ENCODE results near the gene NAA38. TPM values are rescaled to one million over a fixed set of nuclear protein-coding genes. Genes with fewer than 3 reads are reported as not detected.
A peak's percentile ranks its signal among the peaks of the same experiment; 100 is the strongest.

The NAA38 gene, protein sequence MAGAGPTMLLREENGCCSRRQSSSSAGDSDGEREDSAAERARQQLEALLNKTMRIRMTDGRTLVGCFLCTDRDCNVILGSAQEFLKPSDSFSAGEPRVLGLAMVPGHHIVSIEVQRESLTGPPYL
- total RNA-seq = 10 to 100 TPM; 84.2 to 93.0 TPM

DNA sequence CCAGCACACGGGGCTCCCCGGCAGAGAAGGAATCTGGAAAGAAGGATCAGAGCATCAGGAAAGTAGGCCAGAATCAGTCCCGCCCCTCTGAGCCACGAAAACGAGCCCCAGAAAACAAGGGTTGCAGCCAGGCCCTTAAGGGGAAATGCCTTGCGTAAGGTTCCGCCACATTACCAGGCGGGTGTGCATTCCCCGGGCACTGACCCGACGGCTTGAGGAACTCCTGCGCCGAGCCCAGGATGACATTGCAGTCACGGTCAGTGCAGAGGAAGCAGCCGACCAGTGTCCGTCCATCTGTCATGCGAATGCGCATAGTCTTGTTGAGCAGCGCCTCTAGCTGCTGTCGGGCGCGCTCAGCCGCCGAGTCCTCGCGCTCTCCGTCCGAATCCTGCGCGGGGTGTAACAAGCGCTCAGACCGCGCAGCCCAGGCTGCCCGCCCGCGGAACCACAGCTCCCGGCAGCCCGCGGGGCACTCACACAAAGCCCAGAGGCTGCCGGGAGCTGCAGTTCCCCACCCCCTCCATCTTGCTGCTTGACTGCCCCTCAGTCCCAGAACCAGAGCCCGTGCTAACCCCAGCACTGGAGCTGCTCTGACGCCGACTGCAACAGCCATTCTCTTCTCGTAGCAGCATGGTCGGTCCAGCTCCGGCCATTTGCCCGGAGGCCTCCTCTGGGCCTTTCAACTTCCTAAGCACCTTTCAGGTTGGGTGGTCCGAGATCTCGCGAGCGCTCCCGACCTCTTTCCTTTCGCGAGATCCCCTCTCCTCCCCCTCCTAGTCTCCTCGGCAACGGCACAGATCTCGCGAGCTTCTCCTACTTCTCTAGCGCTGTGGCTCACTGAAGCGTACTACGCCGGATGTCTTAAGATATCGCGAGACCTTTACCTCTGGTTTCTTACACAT lies at the start of gene NAA38:
Gene NAA38, minus strand, starts transcription at position 749 of the 902 bp plus-strand sequence. Its CDS starts 96 bp downstream, at position 653.
- Mint-ChIP-seq H3K27ac (no peak within 1 kb of the TSS), H3K4me3 (no peak within 1 kb of the TSS), H3K36me3 (ENCODE audit: low read depth) (peaks cover 4% of the 10 kb centered on the region), H3K4me1 (peaks cover 9% of the 10 kb centered on the region), H3K9me3 (no peaks in the 10 kb centered on the region), H3K27me3 (no peaks in the 10 kb centered on the region)
- ChIA-PET POLR2A (interaction anchor here (0.5 to 0.6 kb wide), 2 partner anchors 133 to 842 kb away, joined by 3 to 7 read pairs; a partner anchor contains a TSS), CTCF (interaction anchor here (0.8 to 1.4 kb wide), 13 partner anchors 10 to 184 kb away, joined by 3 to 9 read pairs (median 3); partner anchors contain the start of gene KDM6B)
- DNase-seq = peak; percentile 98

DNA sequence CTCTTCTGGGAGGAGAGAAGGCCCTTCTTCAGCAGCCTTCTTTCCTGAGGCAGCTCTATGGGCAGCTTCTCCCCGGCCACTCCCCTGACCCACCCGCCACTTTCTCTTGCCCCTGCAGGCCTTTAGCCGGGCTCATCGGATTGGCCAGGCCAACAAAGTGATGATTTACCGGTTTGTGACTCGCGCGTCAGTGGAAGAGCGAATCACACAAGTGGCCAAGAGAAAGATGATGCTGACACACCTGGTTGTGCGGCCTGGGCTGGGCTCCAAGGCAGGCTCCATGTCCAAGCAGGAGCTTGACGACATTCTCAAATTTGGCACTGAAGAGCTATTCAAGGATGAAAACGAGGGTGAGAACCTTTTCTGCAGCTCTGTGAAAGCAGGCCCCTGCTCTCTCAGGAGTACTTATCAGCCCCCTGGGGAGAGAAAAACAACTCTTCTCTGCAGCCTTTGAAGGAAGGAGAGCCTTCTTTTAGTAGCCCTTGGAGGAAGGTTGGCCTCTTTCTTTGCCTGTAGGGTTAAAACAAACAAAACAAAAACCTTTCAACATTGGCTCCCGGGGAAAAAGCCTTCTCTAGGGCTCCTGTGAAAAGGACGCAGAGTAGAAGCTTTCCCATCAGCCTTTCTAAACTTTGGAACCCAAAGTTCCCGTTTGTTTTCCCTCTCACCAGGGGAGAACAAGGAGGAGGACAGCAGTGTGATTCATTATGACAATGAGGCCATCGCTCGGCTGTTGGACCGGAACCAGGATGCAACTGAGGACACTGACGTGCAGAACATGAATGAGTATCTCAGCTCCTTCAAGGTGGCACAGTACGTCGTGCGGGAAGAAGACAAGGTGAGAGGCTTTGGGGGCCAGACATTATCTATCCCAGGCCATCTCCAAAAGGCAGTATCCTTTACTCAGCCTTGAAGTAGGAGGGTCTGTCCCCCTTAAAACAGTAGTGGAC lies 46.1 kb upstream of the NAA38 start:
- POLR2A ChIA-PET = no interaction called here
- H3K27me3 Mint-ChIP-seq = no peaks in the 10 kb centered on the region
- no peaks in the 10 kb centered on the region for H3K4me1 Mint-ChIP-seq
- peak overlapping the region; percentile 39 for H3K27ac Mint-ChIP-seq
- H3K36me3 Mint-ChIP-seq (ENCODE audit: low read depth) = peaks cover 75% of the 10 kb centered on the region
- DNase-seq = no peak
- no peak overlapping the region for H3K4me3 Mint-ChIP-seq
- CTCF ChIA-PET = interaction anchor here (0.9 to 4.3 kb wide), 3 partner anchors 9 to 439 kb away, joined by 3 to 17 read pairs (median 3); no protein-coding TSS in a partner anchor
- no peaks in the 10 kb centered on the region for H3K9me3 Mint-ChIP-seq

DNA sequence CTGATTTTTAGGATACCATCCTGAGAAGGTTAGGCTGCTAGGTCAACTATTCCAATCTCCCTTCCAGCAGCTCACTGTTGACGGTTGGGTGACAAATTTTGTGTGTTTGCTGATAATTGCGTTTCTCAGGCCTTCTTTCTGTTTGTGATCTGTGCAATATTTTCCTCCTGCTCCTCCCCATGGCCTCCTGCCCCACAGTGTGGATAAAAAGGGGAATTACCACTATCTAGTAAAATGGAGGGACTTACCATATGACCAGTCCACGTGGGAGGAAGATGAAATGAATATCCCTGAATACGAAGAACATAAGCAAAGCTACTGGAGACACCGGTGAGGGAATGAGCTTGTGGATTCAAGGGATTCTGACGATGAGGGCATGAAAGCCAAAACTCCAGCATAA lies 40.4 kb upstream of the NAA38 start:
- Mint-ChIP-seq H3K9me3 (no peaks in the 10 kb centered on the region), H3K36me3 (ENCODE audit: low read depth) (peaks cover 82% of the 10 kb centered on the region), H3K4me3 (no peak overlapping the region), H3K4me1 (peaks cover 21% of the 10 kb centered on the region), H3K27ac (no peak overlapping the region), H3K27me3 (no peaks in the 10 kb centered on the region)
- ChIA-PET CTCF (interaction anchor here (1.0 to 2.1 kb wide), 3 partner anchors 9 to 91 kb away, joined by 4 to 6 read pairs (median 4); no protein-coding TSS in a partner anchor), POLR2A (no interaction called here)
- DNase-seq = no peak

DNA sequence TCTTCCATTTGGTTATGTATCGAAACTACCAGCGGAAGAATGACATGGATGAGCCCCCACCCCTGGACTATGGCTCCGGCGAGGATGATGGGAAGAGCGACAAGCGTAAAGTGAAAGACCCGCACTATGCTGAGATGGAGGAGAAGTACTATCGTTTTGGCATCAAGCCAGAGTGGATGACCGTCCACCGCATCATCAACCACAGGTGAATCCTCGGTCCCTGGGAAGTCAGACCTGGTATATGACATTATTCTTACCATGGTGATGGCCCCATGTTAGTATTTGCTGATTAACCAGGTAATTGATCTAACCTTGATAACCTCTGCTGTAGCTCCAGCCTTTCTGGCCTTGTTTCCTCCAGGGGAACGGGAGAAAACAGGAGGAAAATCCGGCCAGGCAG lies 39.7 kb upstream of the NAA38 start:
- no peaks in the 10 kb centered on the region for H3K9me3 Mint-ChIP-seq
- POLR2A ChIA-PET = no interaction called here

DNA sequence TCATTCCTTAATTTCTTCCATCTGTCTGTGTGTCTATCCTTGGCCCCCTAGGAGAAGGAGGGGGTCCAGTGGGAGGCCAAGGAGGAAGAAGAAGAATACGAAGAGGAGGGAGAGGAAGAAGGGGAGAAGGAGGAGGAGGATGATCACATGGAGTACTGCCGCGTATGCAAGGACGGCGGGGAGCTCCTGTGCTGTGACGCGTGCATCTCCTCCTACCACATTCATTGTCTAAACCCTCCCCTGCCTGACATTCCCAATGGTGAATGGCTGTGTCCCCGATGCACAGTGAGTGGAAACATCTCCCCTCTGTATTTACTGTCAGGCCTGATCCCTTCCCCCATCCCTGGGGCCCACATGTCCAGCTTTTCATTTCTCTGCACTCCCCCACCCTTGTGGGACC lies 37.5 kb upstream of the NAA38 start:
- ChIA-PET POLR2A (no interaction called here), CTCF (interaction anchor here (0.5 kb wide), 1 partner anchor 20 kb away, joined by 3 read pairs; no protein-coding TSS in a partner anchor)
- H3K27me3 Mint-ChIP-seq = no peaks in the 10 kb centered on the region
- H3K9me3 Mint-ChIP-seq = no peaks in the 10 kb centered on the region
- no peak overlapping the region for H3K27ac Mint-ChIP-seq
- H3K4me3 Mint-ChIP-seq = no peak overlapping the region
- peaks cover 28% of the 10 kb centered on the region for H3K4me1 Mint-ChIP-seq
- DNase-seq = no peak
- H3K36me3 Mint-ChIP-seq (ENCODE audit: low read depth) = peaks cover 82% of the 10 kb centered on the region

More for the DNA sequence above, 39.7 kb upstream of the NAA38 start:
- CTCF ChIA-PET = interaction anchor here (1.4 to 2.1 kb wide), 2 partner anchors 10 to 92 kb away, joined by 4 to 6 read pairs; no protein-coding TSS in a partner anchor
- Mint-ChIP-seq H3K27me3 (no peaks in the 10 kb centered on the region), H3K4me3 (no peak overlapping the region), H3K36me3 (ENCODE audit: low read depth) (peaks cover 80% of the 10 kb centered on the region), H3K27ac (no peak overlapping the region), H3K4me1 (peaks cover 21% of the 10 kb centered on the region)
- DNase-seq = no peak

DNA sequence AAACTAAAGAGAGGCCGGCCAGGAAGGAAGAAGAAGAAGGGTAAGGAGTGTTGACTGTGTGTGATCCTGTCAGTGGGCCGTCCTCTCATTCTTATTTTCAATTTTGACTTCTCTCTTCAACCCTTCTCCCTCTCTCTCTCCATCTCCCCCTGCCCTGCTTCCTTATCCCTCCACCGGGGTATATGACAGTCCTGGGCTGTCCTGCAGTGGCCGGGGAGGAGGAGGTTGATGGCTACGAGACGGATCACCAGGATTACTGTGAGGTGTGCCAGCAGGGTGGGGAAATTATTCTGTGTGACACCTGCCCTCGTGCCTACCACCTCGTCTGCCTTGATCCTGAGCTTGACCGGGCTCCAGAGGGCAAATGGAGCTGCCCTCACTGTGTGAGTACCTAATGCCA lies 36.9 kb upstream of the NAA38 start:
- H3K4me3 Mint-ChIP-seq = no peak overlapping the region
- H3K27me3 Mint-ChIP-seq = no peaks in the 10 kb centered on the region
- H3K9me3 Mint-ChIP-seq = no peaks in the 10 kb centered on the region
- DNase-seq = no peak
- ChIA-PET CTCF (no interaction called here), POLR2A (no interaction called here)
- no peak overlapping the region for H3K27ac Mint-ChIP-seq
- H3K4me1 Mint-ChIP-seq = peaks cover 28% of the 10 kb centered on the region
- peaks cover 82% of the 10 kb centered on the region for H3K36me3 Mint-ChIP-seq (ENCODE audit: low read depth)

DNA sequence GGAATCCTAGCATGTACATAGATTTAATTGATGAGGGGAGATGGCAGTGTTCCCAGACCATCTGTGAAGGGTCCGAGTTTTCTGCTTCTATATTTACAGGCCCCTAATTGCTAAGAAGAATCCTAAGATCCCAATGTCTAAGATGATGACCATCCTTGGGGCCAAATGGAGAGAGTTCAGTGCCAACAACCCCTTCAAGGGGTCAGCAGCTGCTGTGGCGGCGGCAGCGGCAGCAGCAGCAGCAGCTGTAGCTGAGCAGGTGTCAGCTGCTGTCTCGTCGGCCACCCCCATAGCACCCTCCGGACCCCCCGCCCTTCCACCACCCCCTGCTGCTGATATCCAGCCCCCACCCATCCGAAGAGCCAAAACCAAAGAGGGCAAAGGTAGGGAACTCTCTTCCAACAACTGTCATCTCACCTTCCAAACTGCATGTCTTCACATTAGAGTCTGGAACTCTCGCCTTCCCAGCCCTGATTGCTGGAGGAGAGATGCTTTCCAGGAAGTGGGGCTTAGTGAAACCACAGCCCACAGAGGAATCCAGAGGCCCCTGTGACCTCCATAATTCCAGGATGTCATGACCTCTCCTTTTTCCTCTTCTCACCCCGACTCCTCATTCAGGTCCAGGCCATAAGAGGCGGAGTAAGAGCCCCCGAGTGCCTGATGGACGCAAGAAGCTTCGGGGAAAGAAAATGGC lies 36.0 kb upstream of the NAA38 start:
- H3K36me3 Mint-ChIP-seq (ENCODE audit: low read depth) = peaks cover 74% of the 10 kb centered on the region
- POLR2A ChIA-PET = no interaction called here
- CTCF ChIA-PET = no interaction called here
- DNase-seq = no peak
- no peaks in the 10 kb centered on the region for H3K27me3 Mint-ChIP-seq
- H3K4me1 Mint-ChIP-seq = peaks cover 28% of the 10 kb centered on the region
- no peak overlapping the region for H3K27ac Mint-ChIP-seq
- no peaks in the 10 kb centered on the region for H3K9me3 Mint-ChIP-seq
- H3K4me3 Mint-ChIP-seq = no peak overlapping the region

DNA sequence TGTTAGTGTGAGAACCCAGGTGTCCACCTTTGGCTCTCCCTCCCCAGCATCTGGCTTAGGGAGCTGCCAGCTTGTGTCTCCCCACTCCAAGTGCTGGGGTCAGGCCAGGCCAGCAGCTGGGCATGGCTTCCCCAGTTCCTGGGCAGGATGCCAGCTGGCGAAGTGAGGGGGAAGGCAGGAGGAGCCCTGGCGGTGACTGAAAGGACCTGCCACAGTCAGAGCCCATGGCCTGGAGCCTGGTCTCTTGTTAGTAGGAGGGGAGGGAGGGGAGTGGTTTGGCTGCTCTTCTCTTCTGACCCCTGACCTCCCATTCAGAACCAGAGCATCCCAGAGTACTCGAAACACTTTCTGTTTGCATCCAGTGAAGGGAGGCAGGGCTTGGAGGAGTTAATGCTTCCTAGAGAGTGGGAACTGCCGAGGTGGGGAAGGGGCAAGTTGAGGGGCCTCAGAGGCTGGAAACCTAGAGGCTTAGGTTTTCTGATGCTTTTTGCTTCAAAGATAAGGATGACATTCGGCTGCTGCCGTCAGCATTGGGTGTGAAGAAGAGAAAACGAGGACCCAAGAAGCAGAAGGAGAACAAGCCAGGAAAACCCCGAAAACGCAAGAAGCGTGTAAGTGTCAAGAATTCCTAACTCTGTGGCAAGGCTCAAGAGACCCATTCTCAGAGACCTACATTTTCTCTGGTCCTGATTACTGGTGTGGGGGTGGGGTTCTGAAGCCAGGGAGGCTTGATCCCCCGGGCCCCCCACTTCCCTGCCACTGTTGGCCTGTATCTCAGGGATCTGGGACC lies 32.0 kb upstream of the NAA38 start:
- H3K27ac Mint-ChIP-seq = no peak overlapping the region
- H3K9me3 Mint-ChIP-seq = no peaks in the 10 kb centered on the region
- peak; percentile 27 for DNase-seq
- CTCF ChIA-PET = no interaction called here
- H3K36me3 Mint-ChIP-seq (ENCODE audit: low read depth) = peaks cover 41% of the 10 kb centered on the region
- H3K4me1 Mint-ChIP-seq = peaks cover 16% of the 10 kb centered on the region
- POLR2A ChIA-PET = no interaction called here
- H3K27me3 Mint-ChIP-seq = no peaks in the 10 kb centered on the region
- no peak overlapping the region for H3K4me3 Mint-ChIP-seq

DNA sequence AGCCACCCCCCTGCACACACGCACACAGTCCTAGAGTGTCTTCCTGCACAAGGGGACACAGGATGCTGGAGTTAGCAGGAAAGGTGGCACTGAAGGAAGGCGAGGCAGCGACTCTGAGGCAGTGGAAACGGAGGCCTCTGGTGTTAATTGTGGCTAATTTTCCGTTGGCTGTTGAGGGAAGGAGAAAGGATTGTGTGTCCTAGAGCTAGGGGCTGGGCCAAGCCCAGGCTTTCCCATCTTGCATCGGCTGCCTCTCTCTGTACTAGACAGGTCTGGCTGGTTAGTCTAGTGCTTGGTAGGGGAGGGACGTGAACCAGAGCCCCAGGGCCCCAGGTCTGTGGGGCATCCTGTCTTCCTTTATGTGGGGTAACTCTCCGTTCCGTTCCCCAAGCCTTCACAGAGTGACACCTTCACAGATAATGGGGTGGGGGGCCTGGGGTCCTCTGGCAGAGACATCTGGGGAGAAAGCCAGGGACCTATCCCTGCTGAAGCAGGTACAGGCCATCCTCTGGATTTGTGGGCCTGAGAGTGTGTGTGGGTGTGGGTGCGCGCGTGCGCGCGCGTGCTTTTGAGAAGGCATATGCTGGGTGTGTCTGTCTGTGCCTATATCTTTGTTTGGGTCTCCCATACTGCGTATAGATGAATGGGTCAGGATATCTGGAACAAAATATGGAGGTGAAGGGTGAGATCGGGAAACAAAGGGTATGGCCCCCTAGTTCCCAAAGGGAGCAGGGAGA lies 31.0 kb upstream of the NAA38 start, which contains the start of gene CHD3:
Gene CHD3, plus strand, starts transcription at position 606 of the 737 bp plus-strand sequence. CDS start 212 bp downstream, outside the sequence.
- H3K4me1 Mint-ChIP-seq = peaks cover 14% of the 10 kb centered on the region
- H3K36me3 Mint-ChIP-seq (ENCODE audit: low read depth) = peaks cover 32% of the 10 kb centered on the region
- ChIA-PET CTCF (interaction anchor here (1.2 kb wide), 1 partner anchor 54 kb away, joined by 3 read pairs; no protein-coding TSS in a partner anchor), POLR2A (no interaction called here)
- H3K27me3 Mint-ChIP-seq = no peaks in the 10 kb centered on the region
- DNase-seq = peak; percentile 46
- H3K4me3 Mint-ChIP-seq = no peak within 1 kb of the TSS
- H3K27ac Mint-ChIP-seq = no peak within 1 kb of the TSS
- no peaks in the 10 kb centered on the region for H3K9me3 Mint-ChIP-seq

DNA sequence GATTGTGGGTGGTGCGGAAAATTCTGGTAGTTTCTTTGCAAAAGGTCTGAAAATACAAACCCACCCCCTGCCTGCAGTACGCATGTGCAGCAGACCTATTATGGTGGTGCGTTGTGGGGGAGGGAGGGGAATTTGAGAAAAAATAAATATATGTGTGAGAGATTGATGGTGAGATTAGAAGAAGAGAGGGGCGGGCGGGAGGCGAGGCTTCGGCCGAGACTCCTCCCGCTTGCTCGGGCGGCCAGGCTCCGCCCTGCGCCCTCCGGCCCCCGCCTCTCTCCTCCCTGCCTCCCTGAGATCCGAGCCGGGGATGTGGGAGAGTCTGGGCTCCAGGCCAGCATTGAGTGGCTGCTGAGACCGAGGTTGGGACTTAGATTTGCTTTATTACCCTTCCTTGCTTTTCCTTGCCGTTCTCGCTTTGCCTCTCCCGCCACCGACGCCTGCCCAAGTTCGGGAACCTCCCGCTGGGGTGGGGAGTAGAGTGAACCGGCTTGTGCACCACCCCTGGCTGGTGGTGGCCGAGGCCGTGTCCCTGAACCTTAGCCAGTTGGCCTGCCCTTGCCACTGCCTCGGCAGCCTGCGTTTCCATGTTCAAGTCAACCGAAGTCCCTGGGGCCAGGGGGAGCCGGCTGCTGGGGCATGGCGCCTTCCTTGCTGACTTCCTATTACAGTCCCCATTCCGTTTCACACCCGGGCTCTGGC lies 30.3 kb upstream of the NAA38 start:
- Mint-ChIP-seq H3K9me3 (no peaks in the 10 kb centered on the region), H3K27me3 (no peaks in the 10 kb centered on the region), H3K36me3 (ENCODE audit: low read depth) (peaks cover 28% of the 10 kb centered on the region), H3K4me3 (no peak overlapping the region), H3K4me1 (peaks cover 13% of the 10 kb centered on the region), H3K27ac (no peak overlapping the region)
- ChIA-PET CTCF (interaction anchor here (1.2 kb wide), 1 partner anchor 53 kb away, joined by 3 read pairs; no protein-coding TSS in a partner anchor), POLR2A (no interaction called here)
- peak; percentile 93 for DNase-seq
